ENCODE results near the gene IMMP2L.

Gene IMMP2L

GRCh38 chr7:110827936-110828335, 734.4 kb downstream of the IMMP2L start:
- Histone ChIP-seq H3K4me2 (ENCODE audit: insufficient read depth, low read length) (no peak overlapping the region), H3K4me1 (ENCODE audit: insufficient read depth, low read length) (no peaks in the 10 kb centered on the region), H3K27ac (ENCODE audit: low read length) (no peak overlapping the region), H2AFZ (ENCODE audit: low read depth, low read length) (no peak overlapping the region), H4K20me1 (ENCODE audit: insufficient read depth, low read length) (no peaks in the 10 kb centered on the region), H3K36me3 (ENCODE audit: insufficient read depth, low read length) (no peaks in the 10 kb centered on the region), H3K4me3 (ENCODE audit: low read depth in 1 of 2, low read length in 2 of 2) (no peak overlapping the region), H3K79me2 (ENCODE audit: insufficient read depth, low read length) (no peaks in the 10 kb centered on the region), H3K9ac (ENCODE audit: low read depth, low read length) (no peak overlapping the region), H3K9me3 (ENCODE audit: insufficient read depth, low read length, severe bottlenecking) (no peaks in the 10 kb centered on the region), H3K27me3 (ENCODE audit: insufficient read depth, low read length, poor library complexity) (no peaks in the 10 kb centered on the region)
- no peak for TF ChIP-seq CTCF (IDR thresholded peaks at IDR 0.05; ENCODE audit: borderline replicate concordance, extremely low read depth, low read length, poor library complexity, severe bottlenecking)
- no peak for TF ChIP-seq EZH2 (IDR thresholded peaks at IDR 0.05; ENCODE audit: borderline replicate concordance, low read depth, low read length, severe bottlenecking)
- no peak for ATAC-seq (ENCODE audit: insufficient read depth, low read depth)
- DNase-seq, result no peak

GRCh38 chr7:110827287-110827855, 734.9 kb downstream of the IMMP2L start:
- Histone ChIP-seq H2AFZ (ENCODE audit: low read depth, low read length) (no peak overlapping the region), H3K4me1 (ENCODE audit: insufficient read depth, low read length) (no peaks in the 10 kb centered on the region), H3K27me3 (ENCODE audit: insufficient read depth, low read length, poor library complexity) (no peaks in the 10 kb centered on the region), H3K9me3 (ENCODE audit: insufficient read depth, low read length, severe bottlenecking) (no peaks in the 10 kb centered on the region), H4K20me1 (ENCODE audit: insufficient read depth, low read length) (no peaks in the 10 kb centered on the region), H3K4me3 (ENCODE audit: low read depth in 1 of 2, low read length in 2 of 2) (no peak overlapping the region), H3K27ac (ENCODE audit: low read length) (no peak overlapping the region), H3K36me3 (ENCODE audit: insufficient read depth, low read length) (no peaks in the 10 kb centered on the region), H3K9ac (ENCODE audit: low read depth, low read length) (no peak overlapping the region), H3K4me2 (ENCODE audit: insufficient read depth, low read length) (no peak overlapping the region), H3K79me2 (ENCODE audit: insufficient read depth, low read length) (no peaks in the 10 kb centered on the region)
- DNase-seq, result no peak
- no peak for ATAC-seq (ENCODE audit: insufficient read depth, low read depth)
- TF ChIP-seq CTCF (IDR thresholded peaks at IDR 0.05; ENCODE audit: borderline replicate concordance, extremely low read depth, low read length, poor library complexity, severe bottlenecking), result no peak

- TF ChIP-seq EZH2 (IDR thresholded peaks at IDR 0.05; ENCODE audit: borderline replicate concordance, low read depth, low read length, severe bottlenecking), result no peak
- TF ChIP-seq CTCF (IDR thresholded peaks at IDR 0.05; ENCODE audit: borderline replicate concordance, extremely low read depth, low read length, poor library complexity, severe bottlenecking), result no peak
- Histone ChIP-seq H3K27me3 (ENCODE audit: insufficient read depth, low read length, poor library complexity) (no peaks in the 10 kb centered on the region), H3K79me2 (ENCODE audit: insufficient read depth, low read length) (no peaks in the 10 kb centered on the region), H4K20me1 (ENCODE audit: insufficient read depth, low read length) (no peaks in the 10 kb centered on the region), H3K9ac (ENCODE audit: low read depth, low read length) (no peak overlapping the region), H2AFZ (ENCODE audit: low read depth, low read length) (no peak overlapping the region), H3K4me3 (ENCODE audit: low read depth in 1 of 2, low read length in 2 of 2) (no peak overlapping the region), H3K4me2 (ENCODE audit: insufficient read depth, low read length) (no peak overlapping the region), H3K36me3 (ENCODE audit: insufficient read depth, low read length) (no peaks in the 10 kb centered on the region), H3K27ac (ENCODE audit: low read length) (no peak overlapping the region), H3K4me1 (ENCODE audit: insufficient read depth, low read length) (no peaks in the 10 kb centered on the region), H3K9me3 (ENCODE audit: insufficient read depth, low read length, severe bottlenecking) (no peaks in the 10 kb centered on the region)
- ATAC-seq (ENCODE audit: insufficient read depth, low read depth), result no peak
- DNase-seq, result no peak
Measured at GRCh38 chr7:110813986-110814385, 748.3 kb downstream of the IMMP2L start.

GRCh38 chr7:110809832-110810231, 752.5 kb downstream of the IMMP2L start:
- Histone ChIP-seq H3K27ac (ENCODE audit: low read length) (no peak overlapping the region), H4K20me1 (ENCODE audit: insufficient read depth, low read length) (no peaks in the 10 kb centered on the region), H3K79me2 (ENCODE audit: insufficient read depth, low read length) (no peaks in the 10 kb centered on the region), H3K36me3 (ENCODE audit: insufficient read depth, low read length) (no peaks in the 10 kb centered on the region), H3K4me2 (ENCODE audit: insufficient read depth, low read length) (no peak overlapping the region), H3K27me3 (ENCODE audit: insufficient read depth, low read length, poor library complexity) (no peaks in the 10 kb centered on the region), H2AFZ (ENCODE audit: low read depth, low read length) (no peak overlapping the region), H3K4me3 (ENCODE audit: low read depth in 1 of 2, low read length in 2 of 2) (no peak overlapping the region), H3K4me1 (ENCODE audit: insufficient read depth, low read length) (no peaks in the 10 kb centered on the region), H3K9ac (ENCODE audit: low read depth, low read length) (no peak overlapping the region), H3K9me3 (ENCODE audit: insufficient read depth, low read length, severe bottlenecking) (no peaks in the 10 kb centered on the region)
- DNase-seq (no peak), ATAC-seq (ENCODE audit: insufficient read depth, low read depth) (no peak)
- no peak for TF ChIP-seq EZH2 (IDR thresholded peaks at IDR 0.05; ENCODE audit: borderline replicate concordance, low read depth, low read length, severe bottlenecking)
- no peak for TF ChIP-seq CTCF (IDR thresholded peaks at IDR 0.05; ENCODE audit: borderline replicate concordance, extremely low read depth, low read length, poor library complexity, severe bottlenecking)
